Islet precursor cell (in vitro differentiated cells): ENCODE data around the gene KIRREL1.

Source experiments
- DNase-seq: peaks from one replicate; pipeline ENCODE4 v3.0.0-alpha.2; 2018

Gene KIRREL1

GRCh38 chr1:158037008-158037865 lies 43.8 kb downstream of the KIRREL1 start:
- DNase-seq, result no peak

GRCh38 chr1:158037866-158038359 lies 44.5 kb downstream of the KIRREL1 start:
- DNase-seq, result peak; percentile 93

- DNase-seq, result no peak
Measured at GRCh38 chr1:158038793-158039192, 45.3 kb downstream of the KIRREL1 start.

- DNase-seq, result no peak
Measured at GRCh38 chr1:158039380-158039779, 45.9 kb downstream of the KIRREL1 start.

- DNase-seq, result no peak
Measured at GRCh38 chr1:158040323-158040722, 46.9 kb downstream of the KIRREL1 start.

GRCh38 chr1:158043232-158043631 lies 49.8 kb downstream of the KIRREL1 start:
- DNase-seq, result peak; percentile 72

- no peak for DNase-seq
Measured at GRCh38 chr1:158045639-158046038, 52.2 kb downstream of the KIRREL1 start.

- DNase-seq, result no peak
Measured at GRCh38 chr1:158046715-158047510, 53.5 kb downstream of the KIRREL1 start.

GRCh38 chr1:158048371-158049067 lies 55.1 kb downstream of the KIRREL1 start:
- DNase-seq, result no peak

GRCh38 chr1:158049853-158050252 lies 56.4 kb downstream of the KIRREL1 start:
- no peak for DNase-seq

GRCh38 chr1:158053276-158053675 lies 59.8 kb downstream of the KIRREL1 start:
- no peak for DNase-seq

GRCh38 chr1:158054721-158055120 lies 61.3 kb downstream of the KIRREL1 start:
- no peak for DNase-seq

- DNase-seq, result peak; percentile 65
Measured at GRCh38 chr1:158055854-158056253, 62.4 kb downstream of the KIRREL1 start.

GRCh38 chr1:158056498-158056897 lies 63.1 kb downstream of the KIRREL1 start:
- no peak for DNase-seq

GRCh38 chr1:158058237-158058985 lies 65.0 kb downstream of the KIRREL1 start:
- DNase-seq, result no peak

GRCh38 chr1:158059984-158060383 lies 66.5 kb downstream of the KIRREL1 start:
- peak; percentile 86 for DNase-seq

- DNase-seq, result no peak
Measured at GRCh38 chr1:158062174-158062573, 68.7 kb downstream of the KIRREL1 start.

GRCh38 chr1:158067662-158068061 lies 74.2 kb downstream of the KIRREL1 start:
- peak; percentile 94 for DNase-seq

- DNase-seq, result no peak
Measured at GRCh38 chr1:158068918-158069317, 75.5 kb downstream of the KIRREL1 start.

- no peak for DNase-seq
Measured at GRCh38 chr1:158071138-158071537, 77.7 kb downstream of the KIRREL1 start.

GRCh38 chr1:158075078-158075477 lies 81.6 kb downstream of the KIRREL1 start:
- no peak for DNase-seq

GRCh38 chr1:158076441-158076840 lies 83.0 kb downstream of the KIRREL1 start:
- no peak for DNase-seq
